Stimulated activated CD4-positive, alpha-beta T cell treated with anti-CD3 and anti-CD28 coated beads, Interleukin-1b, Interleukin-23, amount 100 ng/mL, for 48 hours (primary cell): Measurements from ENCODE around the gene OCSTAMP.
A peak's percentile ranks its signal among the peaks of the same experiment; 100 is the strongest.

ENCODE experiments used
- DNase-seq: peaks from one replicate; pipeline ENCODE4 v3.0.0-alpha.2; 2020

OCSTAMP gene

GRCh38 chr20:46573234-46573633 lies 22.8 kb upstream of the OCSTAMP start:
- DNase-seq: no peak

GRCh38 chr20:46572790-46573189 lies 22.3 kb upstream of the OCSTAMP start:
- no peak for DNase-seq

GRCh38 chr20:46572153-46572552 lies 21.7 kb upstream of the OCSTAMP start:
- no peak for DNase-seq

- no peak for DNase-seq
These were observed 21.0 kb upstream of the OCSTAMP start for GRCh38 chr20:46571418-46571817.

GRCh38 chr20:46570956-46571355 lies 20.5 kb upstream of the OCSTAMP start:
- DNase-seq: no peak

- DNase-seq: no peak
These were observed 19.5 kb upstream of the OCSTAMP start for GRCh38 chr20:46569961-46570360.

GRCh38 chr20:46568570-46569129 lies 18.2 kb upstream of the OCSTAMP start:
- DNase-seq: no peak

- no peak for DNase-seq
These were observed 15.7 kb upstream of the OCSTAMP start for GRCh38 chr20:46566125-46566524.

GRCh38 chr20:46564241-46564957 lies 13.9 kb upstream of the OCSTAMP start:
- no peak for DNase-seq

GRCh38 chr20:46563860-46564221 lies 13.4 kb upstream of the OCSTAMP start:
- DNase-seq: no peak

GRCh38 chr20:46563170-46563859 lies 12.9 kb upstream of the OCSTAMP start:
- DNase-seq: no peak

GRCh38 chr20:46562373-46563169 lies 12.1 kb upstream of the OCSTAMP start:
- DNase-seq: peak; percentile 64

GRCh38 chr20:46562009-46562372 lies 11.5 kb upstream of the OCSTAMP start:
- no peak for DNase-seq

GRCh38 chr20:46559685-46560440 lies 9.4 kb upstream of the OCSTAMP start:
- no peak for DNase-seq

- DNase-seq: no peak
These were observed 8.5 kb upstream of the OCSTAMP start for GRCh38 chr20:46559001-46559400.

GRCh38 chr20:46558511-46558959 lies 8.1 kb upstream of the OCSTAMP start:
- peak; percentile 79 for DNase-seq

GRCh38 chr20:46557231-46557956 lies 6.9 kb upstream of the OCSTAMP start:
- no peak for DNase-seq

GRCh38 chr20:46555370-46555956 lies 5.0 kb upstream of the OCSTAMP start:
- DNase-seq: no peak

- DNase-seq: no peak
These were observed 4.4 kb upstream of the OCSTAMP start for GRCh38 chr20:46554828-46555227.

GRCh38 chr20:46553926-46554325 lies 3.5 kb upstream of the OCSTAMP start:
- no peak for DNase-seq
